Embryonic facial prominence (tissue), 1 donor: ENCODE results near the gene KCNMA1.

Source experiments
- DNase-seq: peaks from one replicate; pipeline ENCODE4 v3.0.0-alpha.2; 2016; ENCODE audit errors: extremely low spot score

Gene KCNMA1

GRCh38 chr10:76990561-76990960 is 647.0 kb downstream of the KCNMA1 start:
- no peak for DNase-seq

DNA sequence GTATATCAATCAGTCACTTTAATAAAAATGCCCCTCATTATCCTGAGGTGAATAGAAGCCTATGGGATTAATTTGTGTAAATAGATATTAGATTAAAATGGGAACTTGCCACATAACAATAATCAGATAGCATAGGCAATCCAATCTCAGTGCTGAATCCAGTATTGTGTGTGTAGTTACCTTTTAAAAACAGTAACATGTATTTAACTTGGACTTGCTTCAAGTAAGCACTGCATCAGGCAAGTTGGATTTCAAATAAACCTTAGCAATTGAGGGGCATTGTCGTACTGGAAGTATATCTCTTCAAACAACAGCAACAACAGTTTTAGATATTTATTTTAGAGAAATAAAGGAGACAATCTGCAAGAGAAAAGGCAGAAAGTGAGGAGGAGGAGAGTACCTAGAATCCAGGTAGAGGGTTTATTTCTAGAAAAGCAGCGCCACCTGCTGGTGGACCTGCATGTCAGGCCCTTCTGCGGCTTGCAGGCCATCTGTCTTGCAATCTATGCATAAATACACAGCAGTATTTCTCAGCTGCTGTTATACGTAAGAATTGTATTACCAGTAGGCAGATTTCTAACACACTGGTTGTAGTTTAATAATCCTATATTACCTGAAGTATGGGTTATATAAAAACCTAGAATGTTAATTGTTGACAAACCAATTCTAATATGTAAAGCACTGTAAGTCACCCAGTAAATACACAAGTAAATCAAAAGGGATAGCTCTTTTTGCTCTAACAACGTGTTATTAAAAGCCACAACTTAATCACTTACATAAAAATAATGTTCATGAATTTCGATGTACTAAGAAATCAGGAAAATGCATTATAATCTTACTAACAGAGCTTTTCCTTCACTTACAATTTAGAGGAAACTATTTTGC is 652.8 kb downstream of the KCNMA1 start:
- DNase-seq = peak; percentile 75

GRCh38 chr10:76983624-76984023 is 654.0 kb downstream of the KCNMA1 start:
- no peak for DNase-seq

GRCh38 chr10:76982671-76983070 is 654.9 kb downstream of the KCNMA1 start:
- no peak for DNase-seq

DNA sequence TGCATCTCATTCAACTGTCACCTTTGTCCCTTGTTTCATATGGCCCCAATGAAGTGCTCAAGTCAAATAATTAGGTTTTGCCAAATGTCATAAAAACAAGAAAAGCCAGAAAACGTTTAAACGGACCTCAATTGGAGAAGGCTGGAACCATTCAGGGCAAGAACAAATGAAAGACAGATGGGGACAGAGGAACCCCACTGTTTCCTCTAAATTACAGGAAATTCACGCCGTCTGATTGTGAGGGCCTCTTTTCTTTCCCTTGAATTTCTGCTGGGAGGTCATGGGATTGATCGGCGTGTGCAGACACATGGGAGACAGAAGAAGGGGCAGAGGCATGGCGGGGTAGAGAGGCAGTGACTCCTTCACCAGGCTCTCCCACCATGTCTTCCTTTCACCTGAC is 656.4 kb downstream of the KCNMA1 start:
- no peak for DNase-seq

GRCh38 chr10:76977901-76978300 is 659.7 kb downstream of the KCNMA1 start:
- DNase-seq = no peak

- DNase-seq = no peak
Measured at GRCh38 chr10:76977046-76977445, 660.6 kb downstream of the KCNMA1 start.

DNA sequence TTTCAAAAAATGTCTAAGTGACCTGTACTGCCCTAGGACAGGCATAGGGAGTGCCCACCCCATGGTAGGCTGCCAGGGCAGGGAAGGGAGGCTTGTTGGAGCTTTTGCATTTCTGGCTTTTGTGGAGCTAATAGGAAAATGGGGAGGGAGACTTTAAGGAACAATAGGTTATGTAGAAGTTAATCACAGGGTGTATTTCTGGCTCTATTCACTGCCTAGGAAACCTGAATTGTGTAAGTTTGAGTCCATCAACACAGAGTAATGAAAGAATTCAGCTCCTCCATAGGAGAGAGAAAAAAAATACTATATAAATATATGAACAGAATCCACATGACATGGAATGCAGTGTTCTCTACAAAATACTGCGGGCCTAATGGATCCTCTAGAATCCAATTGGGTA is 661.5 kb downstream of the KCNMA1 start:
- no peak for DNase-seq

GRCh38 chr10:76975126-76975525 is 662.5 kb downstream of the KCNMA1 start:
- no peak for DNase-seq

DNA sequence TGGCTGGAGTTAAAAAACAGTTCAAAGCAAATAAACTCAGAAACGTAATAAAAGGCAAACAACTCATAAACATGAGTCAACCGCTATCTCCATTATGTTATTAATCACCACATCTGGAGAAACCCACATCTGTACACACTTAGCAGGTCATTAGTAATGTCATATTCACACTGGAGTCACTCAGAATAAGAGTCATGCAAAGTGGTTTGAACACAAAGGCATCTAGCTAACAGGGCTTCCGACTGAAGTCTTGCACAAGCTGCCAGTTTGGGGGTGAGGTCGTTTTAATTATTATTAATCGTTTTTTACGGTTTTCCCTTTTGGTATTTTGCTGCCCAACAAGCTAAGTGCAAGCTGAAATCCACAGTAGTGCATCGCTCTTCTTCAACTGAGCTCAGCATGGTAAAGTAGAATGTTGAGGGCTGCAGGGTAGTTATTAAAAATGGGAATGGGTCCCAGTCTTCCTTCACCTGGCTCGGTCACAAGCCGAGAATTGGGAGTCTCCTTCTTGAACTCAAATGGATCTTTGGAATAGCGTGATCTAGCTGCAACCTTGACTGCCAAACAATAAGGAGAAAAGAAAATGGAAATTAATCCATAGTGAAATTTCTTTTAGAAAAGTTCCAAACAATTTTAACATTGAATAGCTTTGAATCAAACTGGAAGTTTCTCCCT is 663.5 kb downstream of the KCNMA1 start:
- DNase-seq = no peak

DNA sequence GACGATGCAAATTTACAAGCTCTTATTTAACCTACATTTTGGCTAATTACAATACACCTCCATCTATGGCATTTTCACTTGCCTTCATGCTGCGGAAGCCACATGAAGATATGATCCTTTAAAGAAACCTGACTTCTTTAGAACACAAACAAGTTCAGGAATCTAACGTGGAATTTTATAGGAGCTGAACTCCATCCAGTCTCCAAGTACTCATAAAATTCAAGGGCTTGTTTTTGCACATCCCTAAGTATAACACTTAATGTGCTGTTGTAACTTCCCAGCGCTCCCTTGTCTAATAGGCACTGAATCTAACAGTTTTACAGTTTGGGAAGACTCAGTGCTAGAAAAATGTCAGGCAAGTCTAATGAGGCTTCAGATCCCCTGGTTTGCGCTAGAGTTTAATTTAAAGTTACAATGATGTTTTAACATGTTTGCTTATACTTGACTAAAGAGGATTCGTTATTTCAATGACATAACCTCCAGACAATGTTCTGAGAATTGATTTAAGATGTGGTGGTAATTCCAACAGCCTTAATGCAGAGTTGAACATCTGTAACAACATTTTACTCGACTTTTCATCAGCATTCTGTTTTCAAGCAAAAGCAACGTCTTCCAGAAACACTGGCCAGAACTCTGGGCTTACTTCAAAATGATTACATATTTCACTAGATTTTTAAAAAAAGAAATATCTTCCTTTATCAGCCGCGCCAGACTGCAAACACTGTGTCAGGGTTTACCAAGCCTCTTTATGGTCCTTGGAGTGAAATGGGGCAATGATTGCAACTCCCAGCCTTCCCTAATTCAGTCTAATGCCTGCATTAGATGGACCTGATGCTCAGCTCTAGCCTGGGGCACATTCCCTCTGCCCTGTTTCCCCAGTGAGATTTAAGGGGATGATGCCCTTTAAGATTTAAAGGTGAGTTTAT is 664.3 kb downstream of the KCNMA1 start:
- DNase-seq = peak; percentile 30

DNA sequence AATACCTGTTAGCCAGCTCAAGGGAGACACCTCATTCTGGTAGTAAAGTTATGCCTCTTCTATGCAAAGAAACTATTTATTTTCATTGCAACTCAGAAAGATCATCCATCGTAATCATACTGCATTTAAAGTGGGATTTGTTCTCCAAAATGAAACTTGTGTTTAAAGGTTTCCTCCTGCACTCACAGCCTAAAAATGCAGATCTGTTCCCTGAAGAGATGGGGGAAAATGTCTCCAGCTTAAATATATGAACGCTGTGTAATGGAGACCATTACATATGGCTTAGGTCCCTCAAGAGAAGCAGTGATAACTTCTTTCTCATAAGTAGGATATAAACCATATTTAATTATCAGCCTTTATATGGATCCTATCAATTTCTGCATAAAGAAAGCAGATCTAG is 665.1 kb downstream of the KCNMA1 start:
- no peak for DNase-seq

DNA sequence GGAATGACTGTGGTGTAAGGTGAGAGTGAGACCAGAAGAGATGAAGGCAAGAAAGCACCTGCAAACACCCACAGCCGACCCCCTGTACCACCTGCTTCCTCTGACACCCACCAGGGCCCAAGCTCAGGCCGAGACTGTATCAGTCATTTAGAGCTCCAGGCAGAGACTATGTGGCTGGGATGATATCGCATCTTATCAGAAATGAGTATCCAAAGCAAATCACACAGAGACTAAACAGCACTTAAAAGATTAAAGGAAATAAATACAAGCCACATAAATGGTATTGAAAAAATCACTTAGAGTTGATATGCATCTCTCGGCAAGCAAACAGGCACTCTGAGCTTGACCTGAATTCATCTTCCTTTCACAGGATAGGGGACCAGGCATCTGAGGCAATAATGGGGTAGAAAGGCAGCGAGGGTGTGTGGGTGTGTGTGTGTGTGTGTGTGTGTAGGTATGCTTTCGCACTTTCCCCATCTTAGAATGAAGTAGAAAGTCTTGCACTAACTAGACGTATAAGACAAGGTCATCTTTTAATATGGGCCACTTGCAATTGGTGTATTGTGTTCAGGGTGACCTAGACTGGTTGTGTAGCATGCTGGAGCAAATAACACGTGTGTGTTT is 665.9 kb downstream of the KCNMA1 start:
- no peak for DNase-seq

DNA sequence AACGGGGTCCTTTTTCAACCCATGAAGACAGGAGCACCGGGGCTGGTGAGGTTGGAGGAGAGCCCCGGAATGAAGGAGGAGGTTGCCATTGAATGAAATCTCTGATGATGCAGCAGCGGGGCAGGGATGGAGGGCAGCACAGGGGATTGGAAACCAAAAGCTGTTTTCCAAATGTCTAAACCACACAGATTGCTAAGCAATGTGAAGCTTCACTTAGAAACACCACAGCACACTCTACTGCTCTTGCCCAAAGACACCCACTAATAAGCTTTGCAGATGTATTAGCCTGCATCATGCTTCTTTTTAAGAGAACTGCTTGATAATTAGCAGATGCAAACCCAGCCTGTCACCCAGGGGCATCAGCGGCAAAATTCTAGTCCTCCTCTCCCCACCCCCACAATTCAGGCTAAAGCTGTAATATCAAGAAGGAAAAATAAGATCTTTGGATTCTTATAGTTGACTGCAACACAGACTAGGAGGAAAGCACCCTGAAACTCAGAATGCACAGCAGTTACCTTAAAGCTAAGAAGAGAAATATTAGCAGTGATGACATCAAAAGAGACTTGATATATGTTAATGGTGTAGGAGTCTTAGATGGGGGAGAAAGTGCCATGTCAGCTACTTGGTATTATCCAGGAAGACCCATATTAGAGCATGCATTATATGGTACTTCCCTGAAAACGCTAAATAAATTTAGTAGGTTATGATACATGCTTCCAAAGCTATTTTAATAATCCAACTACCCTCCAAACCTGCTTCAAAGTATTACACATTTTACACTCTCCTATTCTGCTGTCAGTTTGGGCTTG is 666.7 kb downstream of the KCNMA1 start:
- DNase-seq = no peak

DNA sequence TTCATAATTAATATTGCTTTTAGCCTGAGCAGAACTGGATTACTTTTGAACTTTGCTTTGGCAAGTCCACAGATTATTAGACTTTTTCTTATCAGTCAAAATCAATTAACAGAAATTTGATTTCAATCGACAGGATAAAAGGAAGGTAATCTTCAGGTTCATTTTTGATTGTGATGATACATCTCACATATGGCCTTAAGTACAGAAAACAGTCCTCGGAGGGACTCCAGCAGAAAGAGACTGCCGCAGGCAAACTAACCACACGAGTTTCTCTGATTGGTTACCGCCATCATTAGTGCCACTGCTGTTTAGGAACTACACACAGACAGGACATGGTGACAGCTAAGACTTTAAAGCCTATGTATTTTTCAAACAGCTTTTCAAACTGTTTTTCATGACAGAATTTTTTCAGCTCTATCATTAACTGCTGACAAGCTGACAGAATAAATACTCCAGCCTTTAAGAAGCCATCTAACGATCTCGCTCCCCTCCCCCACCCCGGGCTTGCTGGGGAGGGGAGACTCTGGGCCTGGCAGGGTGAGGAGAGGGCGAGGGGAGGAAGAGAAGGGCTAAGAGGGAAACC is 668.2 kb downstream of the KCNMA1 start:
- no peak for DNase-seq

DNA sequence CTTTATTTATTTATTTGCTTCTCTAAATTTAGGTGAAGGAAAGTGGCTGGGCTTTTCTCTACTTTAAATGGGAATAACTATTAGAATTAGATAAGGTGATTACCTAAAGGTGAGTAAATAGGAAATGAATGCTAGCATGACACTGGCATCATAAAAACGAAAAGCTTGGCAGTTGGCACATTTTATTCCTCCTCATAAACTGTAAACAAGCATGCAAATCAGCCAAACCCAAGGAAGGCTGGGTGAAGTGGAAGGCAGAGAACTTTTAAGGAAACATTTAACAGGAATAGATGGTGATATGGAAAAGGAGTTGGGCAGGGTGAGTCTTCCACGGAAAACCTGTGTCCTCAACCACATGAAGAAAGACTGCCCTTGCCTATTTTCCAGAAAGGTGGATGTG is 669.1 kb downstream of the KCNMA1 start:
- no peak for DNase-seq

- no peak for DNase-seq
Measured at GRCh38 chr10:76962851-76963250, 674.8 kb downstream of the KCNMA1 start.

- no peak for DNase-seq
Measured at GRCh38 chr10:76961841-76962240, 675.8 kb downstream of the KCNMA1 start.

- DNase-seq = no peak
Measured at GRCh38 chr10:76959111-76959510, 678.5 kb downstream of the KCNMA1 start.

DNA sequence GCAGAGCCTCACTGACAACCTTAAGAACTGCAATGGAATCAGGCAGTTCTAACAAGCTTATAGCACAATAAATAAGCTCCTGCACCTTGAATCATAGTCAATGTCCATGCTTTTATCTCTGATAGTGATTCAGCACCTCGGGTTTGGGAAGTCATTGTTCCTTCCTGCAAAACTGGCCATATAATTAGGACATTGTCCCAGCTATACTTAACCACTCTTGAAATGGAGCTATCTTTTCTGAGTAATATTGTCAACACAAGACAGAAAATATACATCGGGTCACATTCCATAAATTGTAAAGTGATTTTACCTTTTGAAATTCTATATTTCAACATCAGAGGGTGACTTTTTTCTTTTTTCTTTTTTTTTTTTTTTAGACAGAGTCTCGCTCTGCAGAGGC is 682.8 kb downstream of the KCNMA1 start:
- no peak for DNase-seq
